ENCODE results near the gene ECM2. TPM values are rescaled to one million over a fixed set of nuclear protein-coding genes. Genes with fewer than 3 reads are reported as not detected.

The ECM2 gene
- polyA plus RNA-seq, 1 of the 3 experiments (the other 2 are of a cell fraction): 0.20 TPM

DNA sequence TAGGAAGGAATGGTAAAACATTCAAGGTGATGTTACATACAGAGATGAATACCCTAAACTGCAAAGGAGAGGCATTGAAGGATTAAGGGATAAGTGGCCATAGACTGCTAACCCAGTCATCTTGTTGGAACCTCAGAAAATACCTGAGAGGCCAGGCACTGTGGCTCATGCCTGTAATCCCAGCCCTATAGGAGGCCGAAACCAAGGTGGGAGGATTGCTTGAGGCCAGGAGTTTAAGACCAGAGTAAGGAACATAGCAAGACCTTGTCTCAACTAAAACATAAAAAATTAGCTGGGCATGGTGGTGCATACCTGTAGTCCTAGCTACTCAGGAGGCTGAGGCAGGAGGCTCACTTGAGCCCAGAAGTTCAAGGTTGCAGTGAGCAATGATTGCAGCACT, 10.9 kb downstream of the ECM2 start:
- H3K4me1 ChIP-seq (ENCODE audit: control insufficient read depth in 1 of 2, insufficient read depth in 2 of 2, low read depth in 1 of 2, low read length in 1 of 2): peaks cover 0 to 3% of the 10 kb centered on the region in 2 experiments; a peak in 2 of 4 replicates
- H3F3A ChIP-seq (replicated peaks; ENCODE audit: insufficient read depth): no peaks in the 10 kb centered on the region
- H3K9ac ChIP-seq: no peak overlapping the region
- H3K36me3 ChIP-seq (replicated peaks in 1 of 2; ENCODE audit: control insufficient read depth in 1 of 2, insufficient read depth in 2 of 2, low read length in 1 of 2): no peaks in the 10 kb centered on the region
- H3K9me3 ChIP-seq: no peaks in the 10 kb centered on the region
- H2AFZ ChIP-seq (ENCODE audit: low read depth): no peak overlapping the region
- H3K4me2 ChIP-seq: no peak overlapping the region
- no peaks in the 10 kb centered on the region for H3K9me2 ChIP-seq
- no peaks in the 10 kb centered on the region for H4K20me1 ChIP-seq (ENCODE audit: insufficient read depth)
- TF ChIP-seq TAF1 (IDR thresholded peaks at IDR 0.05; ENCODE audit: borderline replicate concordance, low read depth, low read length): no peak
- TF ChIP-seq GATA2 (CRISPR knock-in tag; IDR thresholded peaks at IDR 0.05): no peak
- H3K27ac ChIP-seq (ENCODE audit: low read depth in 2 of 2, low read length in 1 of 2): no peak overlapping the region
- H3K79me2 ChIP-seq (ENCODE audit: insufficient read depth): no peaks in the 10 kb centered on the region
- H3K4me3 ChIP-seq (ENCODE audit: low read depth in 2 of 2, low read length in 1 of 2): no peak overlapping the region
- no peaks in the 10 kb centered on the region for H3K27me3 ChIP-seq (ENCODE audit: insufficient read depth)
- ChIA-PET CTCF (interaction anchor here (1.5 kb wide), 1 partner anchor 17 kb away, joined by 3 read pairs; no protein-coding TSS in a partner anchor), POLR2A (no interaction called here)
- DNase-seq: no peak
- WGBS (ENCODE audit: low lambda C conversion rate): 100% methylated on average over 1 of the region's 1 CpG

DNA sequence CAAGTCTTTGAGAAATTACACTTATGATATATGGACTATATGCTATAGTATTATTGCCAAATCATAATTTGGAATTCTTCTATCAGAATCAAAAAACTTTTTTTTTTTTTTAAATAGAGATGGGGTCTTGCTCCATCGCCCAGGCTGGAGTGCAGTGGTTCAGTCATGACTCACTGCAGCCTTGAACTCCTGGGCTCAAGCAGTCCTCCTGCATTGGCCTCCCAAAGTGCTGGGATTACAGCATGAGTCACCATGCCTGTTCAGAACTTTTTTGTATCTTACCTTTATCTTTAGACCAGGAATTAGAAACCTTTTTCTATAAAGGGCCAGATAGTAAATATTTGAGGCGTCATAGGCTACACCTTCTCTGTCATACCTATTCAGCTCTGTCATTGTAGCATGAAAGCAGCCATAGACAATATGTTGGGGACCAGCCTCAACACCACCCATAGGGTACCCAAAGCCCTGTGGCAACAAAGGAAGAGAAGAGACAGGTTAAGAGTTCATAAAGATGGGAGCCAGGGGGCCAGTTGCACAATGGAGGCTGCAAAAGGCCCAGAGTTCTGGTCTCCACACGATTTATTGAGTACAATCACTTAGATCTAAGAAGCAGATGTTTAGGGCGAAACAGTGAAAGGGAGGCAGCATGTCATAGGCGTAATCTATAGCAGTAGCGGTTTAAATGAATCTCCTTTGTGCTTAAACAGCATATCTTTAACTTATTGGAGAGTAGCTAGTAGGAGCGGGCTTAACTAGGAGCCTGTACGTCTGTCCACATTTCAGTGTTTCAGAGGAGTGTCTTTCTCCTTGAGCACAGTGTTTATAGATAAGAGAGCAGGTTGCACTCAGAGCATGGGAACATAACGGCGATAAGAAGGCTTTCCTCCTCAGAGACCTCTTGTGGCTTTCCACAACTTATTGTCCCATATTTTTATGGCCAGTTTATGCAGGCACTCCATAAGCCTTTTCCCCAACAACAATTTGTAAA, 12.5 kb downstream of the ECM2 start:
- Histone ChIP-seq H3K4me2 (no peak overlapping the region), H3K4me3 (ENCODE audit: low read depth in 2 of 2, low read length in 1 of 2) (no peak overlapping the region), H3K9me2 (no peaks in the 10 kb centered on the region), H4K20me1 (ENCODE audit: insufficient read depth) (no peaks in the 10 kb centered on the region), H3F3A (replicated peaks; ENCODE audit: insufficient read depth) (no peaks in the 10 kb centered on the region), H3K9ac (no peak overlapping the region), H3K4me1 (ENCODE audit: control insufficient read depth in 1 of 2, insufficient read depth in 2 of 2, low read depth in 1 of 2, low read length in 1 of 2) (peaks cover 0 to 3% of the 10 kb centered on the region in 2 experiments; a peak in 1 of 4 replicates), H2AFZ (ENCODE audit: low read depth) (no peak overlapping the region), H3K27ac (ENCODE audit: low read depth in 2 of 2, low read length in 1 of 2) (no peak overlapping the region), H3K79me2 (ENCODE audit: insufficient read depth) (no peaks in the 10 kb centered on the region), H3K9me3 (no peaks in the 10 kb centered on the region), H3K36me3 (replicated peaks in 1 of 2; ENCODE audit: control insufficient read depth in 1 of 2, insufficient read depth in 2 of 2, low read length in 1 of 2) (no peaks in the 10 kb centered on the region), H3K27me3 (ENCODE audit: insufficient read depth) (no peaks in the 10 kb centered on the region)
- CTCF ChIA-PET: no interaction called here
- DNase-seq: no peak
- POLR2A ChIA-PET: no interaction called here
- TF ChIP-seq, protein P1, sequence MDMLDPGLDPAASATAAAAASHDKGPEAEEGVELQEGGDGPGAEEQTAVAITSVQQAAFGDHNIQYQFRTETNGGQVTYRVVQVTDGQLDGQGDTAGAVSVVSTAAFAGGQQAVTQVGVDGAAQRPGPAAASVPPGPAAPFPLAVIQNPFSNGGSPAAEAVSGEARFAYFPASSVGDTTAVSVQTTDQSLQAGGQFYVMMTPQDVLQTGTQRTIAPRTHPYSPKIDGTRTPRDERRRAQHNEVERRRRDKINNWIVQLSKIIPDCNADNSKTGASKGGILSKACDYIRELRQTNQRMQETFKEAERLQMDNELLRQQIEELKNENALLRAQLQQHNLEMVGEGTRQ (IDR thresholded peaks at IDR 0.05; ENCODE audit: borderline replicate concordance, low read depth, low read length): no peak
- no peak for TF ChIP-seq YY1 (IDR thresholded peaks at IDR 0.05; ENCODE audit: low read depth)
- TF ChIP-seq MXI1 (IDR thresholded peaks at IDR 0.05; ENCODE audit: low read depth, low read length): no peak
- TF ChIP-seq, protein P2, sequence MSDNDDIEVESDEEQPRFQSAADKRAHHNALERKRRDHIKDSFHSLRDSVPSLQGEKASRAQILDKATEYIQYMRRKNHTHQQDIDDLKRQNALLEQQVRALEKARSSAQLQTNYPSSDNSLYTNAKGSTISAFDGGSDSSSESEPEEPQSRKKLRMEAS (IDR thresholded peaks at IDR 0.05; ENCODE audit: low read depth): no peak
- no peak for TF ChIP-seq EZH2phosphoT487 (IDR thresholded peaks at IDR 0.05; ENCODE audit: borderline replicate concordance, low read depth)
- TF ChIP-seq, protein P3, sequence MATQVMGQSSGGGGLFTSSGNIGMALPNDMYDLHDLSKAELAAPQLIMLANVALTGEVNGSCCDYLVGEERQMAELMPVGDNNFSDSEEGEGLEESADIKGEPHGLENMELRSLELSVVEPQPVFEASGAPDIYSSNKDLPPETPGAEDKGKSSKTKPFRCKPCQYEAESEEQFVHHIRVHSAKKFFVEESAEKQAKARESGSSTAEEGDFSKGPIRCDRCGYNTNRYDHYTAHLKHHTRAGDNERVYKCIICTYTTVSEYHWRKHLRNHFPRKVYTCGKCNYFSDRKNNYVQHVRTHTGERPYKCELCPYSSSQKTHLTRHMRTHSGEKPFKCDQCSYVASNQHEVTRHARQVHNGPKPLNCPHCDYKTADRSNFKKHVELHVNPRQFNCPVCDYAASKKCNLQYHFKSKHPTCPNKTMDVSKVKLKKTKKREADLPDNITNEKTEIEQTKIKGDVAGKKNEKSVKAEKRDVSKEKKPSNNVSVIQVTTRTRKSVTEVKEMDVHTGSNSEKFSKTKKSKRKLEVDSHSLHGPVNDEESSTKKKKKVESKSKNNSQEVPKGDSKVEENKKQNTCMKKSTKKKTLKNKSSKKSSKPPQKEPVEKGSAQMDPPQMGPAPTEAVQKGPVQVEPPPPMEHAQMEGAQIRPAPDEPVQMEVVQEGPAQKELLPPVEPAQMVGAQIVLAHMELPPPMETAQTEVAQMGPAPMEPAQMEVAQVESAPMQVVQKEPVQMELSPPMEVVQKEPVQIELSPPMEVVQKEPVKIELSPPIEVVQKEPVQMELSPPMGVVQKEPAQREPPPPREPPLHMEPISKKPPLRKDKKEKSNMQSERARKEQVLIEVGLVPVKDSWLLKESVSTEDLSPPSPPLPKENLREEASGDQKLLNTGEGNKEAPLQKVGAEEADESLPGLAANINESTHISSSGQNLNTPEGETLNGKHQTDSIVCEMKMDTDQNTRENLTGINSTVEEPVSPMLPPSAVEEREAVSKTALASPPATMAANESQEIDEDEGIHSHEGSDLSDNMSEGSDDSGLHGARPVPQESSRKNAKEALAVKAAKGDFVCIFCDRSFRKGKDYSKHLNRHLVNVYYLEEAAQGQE (IDR thresholded peaks at IDR 0.05; ENCODE audit: low read depth, low read length): no peak
- no peak for TF ChIP-seq FOSL2 (IDR thresholded peaks at IDR 0.05; ENCODE audit: borderline replicate concordance, low read depth)
- TF ChIP-seq, protein P4, sequence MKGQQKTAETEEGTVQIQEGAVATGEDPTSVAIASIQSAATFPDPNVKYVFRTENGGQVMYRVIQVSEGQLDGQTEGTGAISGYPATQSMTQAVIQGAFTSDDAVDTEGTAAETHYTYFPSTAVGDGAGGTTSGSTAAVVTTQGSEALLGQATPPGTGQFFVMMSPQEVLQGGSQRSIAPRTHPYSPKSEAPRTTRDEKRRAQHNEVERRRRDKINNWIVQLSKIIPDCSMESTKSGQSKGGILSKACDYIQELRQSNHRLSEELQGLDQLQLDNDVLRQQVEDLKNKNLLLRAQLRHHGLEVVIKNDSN (IDR thresholded peaks at IDR 0.05; ENCODE audit: borderline replicate concordance, low read depth): no peak
- TF ChIP-seq ELF1 (IDR thresholded peaks at IDR 0.05): no peak
- no peak for TF ChIP-seq POLR2AphosphoS5 (IDR thresholded peaks at IDR 0.05; ENCODE audit: low read depth, low read length)
- TF ChIP-seq SIN3A (IDR thresholded peaks at IDR 0.05; ENCODE audit: borderline replicate concordance, low read depth, low read length): no peak
- TF ChIP-seq FOXM1 (IDR thresholded peaks at IDR 0.05; ENCODE audit: low read depth): no peak
- no peak for TF ChIP-seq GATA2 (CRISPR knock-in tag; IDR thresholded peaks at IDR 0.05)
- TF ChIP-seq RFX5 (IDR thresholded peaks at IDR 0.05; ENCODE audit: low read length): no peak
- 94% methylated on average over 10 of the region's 10 CpGs for WGBS (ENCODE audit: low lambda C conversion rate)

Data from SK-N-SH (cell line).